Heart left ventricle (tissue), 16 donors: ENCODE data around the gene NMNAT3. TPM values are rescaled to one million over a fixed set of nuclear protein-coding genes. Genes with fewer than 3 reads are reported as not detected.

ENCODE experiments used
- ATAC-seq, 4 donors: fragments of 200-7000 bp; cut with Tn5 transposase; one replicate each; pipeline ENCODE4 v1.9.1; 2020 to 2022; ENCODE audit warnings: moderate library complexity in 4 of 4, mild to moderate bottlenecking in 3 of 4, moderate number of reproducible peaks in 1 of 4
- DNase-seq, 5 donors: peaks; one replicate each; pipeline ENCODE4 v3.0.0-alpha.2; 2020
- H3K27ac ChIP-seq, 12 donors: fragments of 200-600 bp; sonication (generic) in 4 of 12; one replicate each; pipeline versions ENCODE4 v1.5.0 to v1.8.0; 2016 to 2022; ENCODE audit warnings: mild to moderate bottlenecking in 2 of 12
- H3K27me3 ChIP-seq, 9 donors: fragments of 200-600 bp; sonication (generic) in 2 of 9; one replicate each; pipeline versions ENCODE4 v1.5.1 to v1.8.0; 2016 to 2022; ENCODE audit warnings: mild to moderate bottlenecking in 3 of 9
- H3K36me3 ChIP-seq, 9 donors: fragments of 200-600 bp; sonication (generic) in 2 of 9; one replicate each; pipeline versions ENCODE4 v1.5.0 to v1.8.0; 2018 to 2022; ENCODE audit warnings: mild to moderate bottlenecking in 2 of 9
- H3K4me1 ChIP-seq, 12 donors: fragments of 200-600 bp; sonication (generic) in 4 of 12; one replicate each; pipeline versions ENCODE4 v1.5.0 to v1.8.0; 2016 to 2022; ENCODE audit warnings: mild to moderate bottlenecking in 3 of 12
- H3K4me3 ChIP-seq, 12 donors: fragments of 200-600 bp; sonication (generic) in 4 of 12; one replicate each; pipeline versions ENCODE4 v1.5.0 to v1.8.0; 2017 to 2022; ENCODE audit warnings: mild to moderate bottlenecking in 9 of 12, moderate library complexity in 4 of 12
- H3K9me3 ChIP-seq, 12 donors: fragments of 200-600 bp; sonication (generic) in 4 of 12; one replicate each; pipeline versions ENCODE4 v1.5.0 to v1.8.0; 2016 to 2022; ENCODE audit warnings: mild to moderate bottlenecking in 1 of 12
- POLR2A ChIP-seq, 2 donors: fragments of 450-650 bp; IDR thresholded peaks; one replicate each; pipeline ENCODE4 v1.6.1; 2017; ENCODE audit warnings: antibody characterized with exemption in 2 of 2, mild to moderate bottlenecking in 2 of 2, moderate library complexity in 2 of 2
- WGBS, 4 donors: extraction: QIAGEN DNeasy Blood & Tissue Kit in 2 of 4; methylation state at CpG; one replicate each; pipeline versions ENCODE4 v1.1.5 to v1.1.7; 2013 to 2018; 5-methylcytosine and 5-hydroxymethylcytosine counted together
- intact Hi-C, 10 donors: fragments of 100-400 bp; cut with DNase I; formaldehyde crosslinking; loops; one replicate each; pipeline versions ENCODE4 v1.11.1 to v1.14.2; 2022
- polyA plus RNA-seq, 2 donors: library from polyadenylated mRNA; stranded (reverse); fragments of 200-250 nt; gene quantifications; one replicate each; pipeline ENCODE4 v1.2.3, GENCODE V29; 2013
- total RNA-seq, 9 donors: library from RNA; depleted of rRNA in 2 of 9; stranded (reverse); fragments of >200 nt in 2 of 9; fragmentation: NEBNext Ultra II Directional in 3 of 9; extraction: Animal tissue kit (Norgen Biotek cat#: 25700) in 3 of 9; gene quantifications; one replicate each; pipeline versions ENCODE4 v1.1.0 to v1.2.4, GENCODE V29; 2016 to 2023
- TF ChIP-seq, protein P1 (sequence below), 12 donors: fragments of 200-600 bp; sonication (generic) in 4 of 12; IDR thresholded peaks; one replicate each; pipeline versions ENCODE4 v1.5.0 to v1.8.0; 2018 to 2022; ENCODE audit warnings: antibody characterized with exemption in 12 of 12, mild to moderate bottlenecking in 5 of 12
- donor health status: ischemic (EF 13 %, LVEDD 7.1; RV severe dilation, severe dysfunction).
- donor health status: healthy with polysubstance abuse.
- donor health status: DM: no; HTN: yes; CAD: no.
- donor health status: DM: no; HTN: no; CAD: no.
- donor health status: ischemic (EF 25% LVEDD 6.9; RV normal size, moderate dysfunction).
- donor health status: ischemic (EF 25% LVEDD 5.7; RV mildly dilated, moderate dysfunction).
- donor health status: healthy.
- donor health status: DM: yes; HTN: yes; CAD: no.
- donor health status: ischemic (EF 35%, LVEDD 5.7; RV mildly dilated, moderate dysfunction).
- donor health status: nonischemic (EF 11% LVEDD 7.7; RV severe dilation, severe dysfunction).
- donor health status: DM: yes; HTN: yes; CAD: no.
- donor health status: PGD.
- donor health status: ischemic (EF 29% LVEDD 5.4; RV normal size, mild dysfunction).
- donor health status: nonischemic (EF 23%, LVEDD 6.1; RV moderate dilation, normal function).

Gene NMNAT3
- total and polyA plus RNA-seq, 11 donors, result 6.5 to 15.4 (median 11.0) TPM

DNA sequence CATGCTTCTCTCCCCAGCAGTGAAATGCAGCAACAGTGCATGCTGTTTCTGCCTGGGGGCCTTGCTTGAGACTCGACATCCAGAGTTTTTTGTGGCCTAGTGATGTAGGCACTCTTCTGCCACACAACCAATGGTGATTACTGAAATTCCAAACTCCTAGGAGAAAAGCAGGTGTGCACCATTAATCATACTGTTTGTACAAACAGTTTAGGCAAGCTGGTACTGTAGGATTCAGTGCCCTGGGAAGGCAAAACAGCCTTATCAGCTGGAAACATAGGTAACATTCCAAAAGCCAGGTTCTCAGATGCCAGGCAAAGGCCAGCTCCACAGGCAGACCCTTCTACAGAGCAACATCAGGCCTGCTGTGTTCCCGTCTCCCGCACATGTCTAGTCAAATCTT is 120.7 kb downstream of the NMNAT3 start:
- intact Hi-C loops, result loop anchor here in 1 of 10 donors (5.0 kb wide), 1 partner anchor 120 kb away; no protein-coding TSS in a partner anchor
- WGBS, 4 donors, result 87 to 100% (median 95%) methylated on average over 2 to 3 of the region's 3 CpGs
- Histone ChIP-seq H3K9me3 (no peaks in the 10 kb centered on the region), H3K4me1 (no peaks in the 10 kb centered on the region), H3K27ac (no peak overlapping the region), H3K4me3 (no peak overlapping the region), H3K36me3 (peaks cover 0 to 9% (median 0%) of the 10 kb centered on the region in 9 donors), H3K27me3 (no peaks in the 10 kb centered on the region)
- TF ChIP-seq, protein P1, sequence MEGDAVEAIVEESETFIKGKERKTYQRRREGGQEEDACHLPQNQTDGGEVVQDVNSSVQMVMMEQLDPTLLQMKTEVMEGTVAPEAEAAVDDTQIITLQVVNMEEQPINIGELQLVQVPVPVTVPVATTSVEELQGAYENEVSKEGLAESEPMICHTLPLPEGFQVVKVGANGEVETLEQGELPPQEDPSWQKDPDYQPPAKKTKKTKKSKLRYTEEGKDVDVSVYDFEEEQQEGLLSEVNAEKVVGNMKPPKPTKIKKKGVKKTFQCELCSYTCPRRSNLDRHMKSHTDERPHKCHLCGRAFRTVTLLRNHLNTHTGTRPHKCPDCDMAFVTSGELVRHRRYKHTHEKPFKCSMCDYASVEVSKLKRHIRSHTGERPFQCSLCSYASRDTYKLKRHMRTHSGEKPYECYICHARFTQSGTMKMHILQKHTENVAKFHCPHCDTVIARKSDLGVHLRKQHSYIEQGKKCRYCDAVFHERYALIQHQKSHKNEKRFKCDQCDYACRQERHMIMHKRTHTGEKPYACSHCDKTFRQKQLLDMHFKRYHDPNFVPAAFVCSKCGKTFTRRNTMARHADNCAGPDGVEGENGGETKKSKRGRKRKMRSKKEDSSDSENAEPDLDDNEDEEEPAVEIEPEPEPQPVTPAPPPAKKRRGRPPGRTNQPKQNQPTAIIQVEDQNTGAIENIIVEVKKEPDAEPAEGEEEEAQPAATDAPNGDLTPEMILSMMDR (IDR thresholded peaks at IDR 0.05), result no peak
- no peak for TF ChIP-seq POLR2A (IDR thresholded peaks at IDR 0.05)
- DNase-seq, result no peak
- no peak for ATAC-seq

DNA sequence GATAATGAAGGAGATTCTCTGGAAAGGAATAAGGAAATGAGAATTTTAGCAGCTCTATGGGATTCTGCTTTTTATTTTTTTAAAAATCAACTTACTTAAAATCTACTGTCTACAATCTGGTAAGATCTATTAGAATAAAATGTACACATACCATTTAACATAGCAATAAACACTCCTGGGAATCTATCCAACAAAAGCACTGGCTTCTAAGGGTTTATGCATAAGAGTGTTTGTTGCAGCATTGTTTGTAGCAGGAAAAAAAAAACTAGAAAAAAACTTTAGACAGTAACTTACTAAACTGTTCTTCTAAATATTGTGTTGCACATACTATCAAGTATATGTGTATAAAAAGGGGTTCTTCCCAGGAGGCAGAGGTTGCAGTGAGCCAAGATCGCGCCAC is 122.5 kb downstream of the NMNAT3 start:
- WGBS, 4 donors, result 94 to 97% (median 94%) methylated on average over 2 of the region's 2 CpGs
- Histone ChIP-seq H3K4me1 (no peaks in the 10 kb centered on the region), H3K9me3 (no peaks in the 10 kb centered on the region), H3K27ac (no peak overlapping the region), H3K36me3 (peaks cover 0 to 4% (median 0%) of the 10 kb centered on the region in 9 donors), H3K4me3 (no peak overlapping the region), H3K27me3 (no peaks in the 10 kb centered on the region)
- intact Hi-C loops, result loop anchor here in 1 of 10 donors (5.0 kb wide), 1 partner anchor 118 kb away; no protein-coding TSS in a partner anchor
- DNase-seq (no peak), ATAC-seq (no peak)
- TF ChIP-seq, protein P1 (IDR thresholded peaks at IDR 0.05), result no peak
- TF ChIP-seq POLR2A (IDR thresholded peaks at IDR 0.05), result no peak

DNA sequence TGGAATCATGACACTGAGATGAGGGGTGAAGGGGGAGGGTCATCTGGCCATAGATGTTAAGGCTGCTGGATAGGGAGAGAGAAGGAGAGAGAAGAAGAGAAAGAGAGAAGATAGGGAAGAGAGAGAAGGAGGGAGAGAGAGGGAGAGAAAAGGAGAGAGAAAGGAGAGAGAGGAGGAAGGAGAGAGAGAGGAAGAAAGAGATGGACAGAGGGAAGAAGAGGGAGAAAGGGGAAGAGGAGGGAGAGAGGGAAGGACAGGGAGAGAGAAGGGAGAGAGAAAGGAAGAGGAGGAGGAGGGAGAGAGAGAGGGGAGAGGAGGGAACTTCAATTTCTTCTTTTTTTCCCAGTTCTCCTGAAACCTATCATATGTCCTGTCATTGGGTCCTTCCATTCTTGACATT is 123.1 kb downstream of the NMNAT3 start:
- no peaks in the 10 kb centered on the region for H3K27me3 ChIP-seq
- H3K27ac ChIP-seq, result no peak overlapping the region
- no peak for DNase-seq
- TF ChIP-seq, protein P1 (IDR thresholded peaks at IDR 0.05), result no peak
- TF ChIP-seq POLR2A (IDR thresholded peaks at IDR 0.05), result no peak
- no peak for ATAC-seq
- no peaks in the 10 kb centered on the region for H3K9me3 ChIP-seq
- no peak overlapping the region for H3K4me3 ChIP-seq
- intact Hi-C loops, result loop anchor here in 1 of 10 donors (5.0 kb wide), 1 partner anchor 117 kb away; no protein-coding TSS in a partner anchor
- H3K4me1 ChIP-seq, result no peaks in the 10 kb centered on the region
- peaks cover 0 to 4% (median 0%) of the 10 kb centered on the region in 9 donors for H3K36me3 ChIP-seq

DNA sequence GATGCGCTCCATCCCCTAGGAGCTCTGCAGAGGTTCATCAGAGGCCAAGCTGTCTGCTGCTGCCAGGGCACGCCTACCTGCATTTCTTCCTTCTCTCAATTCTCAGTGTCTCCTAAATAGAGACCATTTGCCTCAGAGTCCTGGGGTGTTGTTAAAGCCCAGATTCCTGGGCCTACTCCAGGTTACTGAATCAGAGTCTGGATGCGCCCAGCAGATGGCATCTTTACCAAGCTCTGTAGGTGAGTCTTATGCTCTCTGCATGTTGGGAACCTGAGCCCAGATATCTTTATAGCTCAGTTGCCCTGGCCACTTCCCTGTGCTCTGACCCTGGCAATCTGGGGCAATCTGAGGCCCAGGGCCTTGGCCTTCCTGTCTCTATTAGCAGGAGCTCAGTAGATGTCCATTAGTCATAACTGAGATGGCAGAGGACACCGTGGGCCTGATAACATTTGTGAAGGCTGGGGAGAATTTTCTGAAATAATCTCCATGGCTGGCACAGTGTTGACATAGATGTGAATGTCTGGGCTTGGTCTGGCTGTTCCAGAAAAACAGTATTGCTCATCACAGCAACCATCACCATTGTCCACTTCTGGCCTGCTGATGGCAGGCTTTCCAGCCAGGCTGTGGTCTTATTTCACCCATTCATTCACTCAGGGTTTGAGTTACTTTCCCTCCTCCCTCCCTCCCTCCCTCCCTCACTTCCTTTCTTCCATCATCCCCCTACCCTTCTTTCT is 125.0 kb downstream of the NMNAT3 start:
- DNase-seq (no peak), ATAC-seq (no peak)
- intact Hi-C loops, result no loop called here
- Histone ChIP-seq H3K4me3 (no peak overlapping the region), H3K4me1 (no peaks in the 10 kb centered on the region), H3K36me3 (no peaks in the 10 kb centered on the region), H3K9me3 (no peaks in the 10 kb centered on the region), H3K27me3 (no peaks in the 10 kb centered on the region), H3K27ac (no peak overlapping the region)
- no peak for TF ChIP-seq POLR2A (IDR thresholded peaks at IDR 0.05)
- TF ChIP-seq, protein P1 (IDR thresholded peaks at IDR 0.05), result no peak
- 77 to 91% (median 83%) methylated on average over 4 of the region's 4 CpGs for WGBS, 4 donors
